HEK293 (cell line): Measurements from ENCODE around the gene FSTL4.

ENCODE experiments used
- ZNF146 ChIP-seq: fragments of 450-650 bp; formaldehyde crosslinking; IDR thresholded peaks from 2 replicates; pipeline ENCODE4 v1.5.1; 2016; ENCODE audit warnings: missing biosample characterization, missing genetic modification characterization
- ZNF660 ChIP-seq: fragments of 450-650 bp; IDR thresholded peaks from 2 replicates; pipeline ENCODE4 v1.5.1; 2018; ENCODE audit warnings: missing biosample characterization, mild to moderate bottlenecking, missing genetic modification characterization
- ZNF76 ChIP-seq: fragments of 450-650 bp; formaldehyde crosslinking; IDR thresholded peaks from 2 replicates; pipeline ENCODE4; 2016; ENCODE audit warnings: low read depth, missing biosample characterization, missing genetic modification characterization, borderline replicate concordance
- ZNF768 ChIP-seq: fragments of 450-650 bp; formaldehyde crosslinking; IDR thresholded peaks from 2 replicates; pipeline ENCODE4 v1.5.1; 2018; ENCODE audit warnings: missing biosample characterization, mild to moderate bottlenecking, missing genetic modification characterization

- TF ChIP-seq ZNF660 (tag by site-specific recombination) = no peak
- TF ChIP-seq ZNF146 (tag by site-specific recombination) = no peak
- no peak for TF ChIP-seq ZNF76 (tag by site-specific recombination)
- TF ChIP-seq ZNF768 (tag by site-specific recombination) = no peak
Observed at GRCh38 chr5:133511653-133512235, 100.6 kb downstream of the FSTL4 start.
